DND-41 (cell line): ENCODE data around the gene UBE2H.
"Not testable (repeated sequence)": the region's sequence is repeated elsewhere in the genome, so short reads cannot be mapped to it uniquely, and the experiment has no call there.

Experiments
- CTCF ChIP-seq: IDR thresholded peaks from 2 replicates; pipeline ENCODE4 v1.5.1; 2012; ENCODE audit warnings: borderline replicate concordance, low read length, moderate library complexity, mild to moderate bottlenecking; ENCODE audit not compliant: poor library complexity, severe bottlenecking; ENCODE audit errors: extremely low read depth
- EZH2 ChIP-seq: IDR thresholded peaks from 3 replicates; pipeline ENCODE4 v1.6.1; 2012; ENCODE audit warnings: borderline replicate concordance, low read depth, mild to moderate bottlenecking, moderate library complexity, low read length, inconsistent platforms; ENCODE audit not compliant: severe bottlenecking

DNA sequence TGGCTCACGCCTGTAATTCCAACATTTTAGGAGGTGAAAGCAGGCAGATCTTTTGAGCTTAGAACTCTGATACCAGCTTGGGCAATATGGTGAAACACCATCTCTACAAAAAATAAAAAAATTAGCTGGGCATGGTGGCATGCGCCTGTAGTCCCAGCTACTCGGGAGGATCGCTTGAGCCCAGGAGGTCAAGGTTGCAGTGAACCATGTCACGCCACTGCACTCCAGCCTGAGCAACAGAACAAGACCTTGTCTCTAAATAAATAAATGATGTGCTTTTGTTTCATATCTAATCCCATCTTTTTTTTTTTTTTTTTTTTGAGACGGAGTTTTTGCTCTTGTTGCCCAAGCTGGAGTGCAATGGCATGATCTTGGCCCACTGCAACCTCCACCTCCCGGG, 58.6 kb downstream of the UBE2H start:
- TF ChIP-seq CTCF, EZH2: not testable (repeated sequence)
